AG04450 (cell line): ENCODE results near the gene TRAF3. TPM values are rescaled to one million over a fixed set of nuclear protein-coding genes. Genes with fewer than 3 reads are reported as not detected.
A peak's percentile ranks its signal among the peaks of the same experiment; 100 is the strongest.

Experiments
- CTCF ChIA-PET: fragments of 300-600, 350-600 bp; formaldehyde crosslinking; extraction: SDS; loops from one replicate; lab custom pipeline; 2022; ENCODE audit warnings: antibody characterized with exemption, inconsistent platforms; lab: Charles Lee
- POLR2A ChIA-PET: fragments of 350-600 bp; formaldehyde crosslinking; extraction: SDS; loops from one replicate; lab custom pipeline; 2021; ENCODE audit warnings: antibody characterized with exemption, inconsistent platforms; lab: Yijun Ruan, JAX
- DNase-seq: peaks from one replicate; pipeline ENCODE4 v3.0.0-alpha.2; 2011; ENCODE audit warnings: low read depth, low spot score
- H3K27ac ChIP-seq: one replicate; pipeline ENCODE4 v1.5.1; 2012; ENCODE audit warnings: low read depth, low read length, control low read depth
- H3K27me3 ChIP-seq: one replicate; pipeline ENCODE4 v1.6.0; 2012; ENCODE audit warnings: low read length; ENCODE audit not compliant: control insufficient read depth, insufficient read depth
- H3K4me3 ChIP-seq: 2 replicates; pipeline ENCODE4 v1.5.1; 2011; ENCODE audit warnings: mild to moderate bottlenecking, low read depth, low read length, control low read depth
- H3K9me3 ChIP-seq: 2 replicates; pipeline ENCODE4 v1.5.1; 2012; ENCODE audit warnings: low read length; ENCODE audit not compliant: control insufficient read depth, insufficient read depth
- CTCF ChIP-seq: IDR thresholded peaks from 2 replicates; pipeline ENCODE4 v1.5.1; 2011; ENCODE audit warnings: low read depth, low read length, control low read depth, inconsistent platforms
- polyA plus RNA-seq: library from polyadenylated mRNA; depleted of rRNA; stranded (reverse); fragments of >200 nt; gene quantifications from 2 replicates; pipeline ENCODE4 v1.2.3, GENCODE V29; 2011

TRAF3 gene
- polyA plus RNA-seq, 1 experiment, result 24.9 TPM

DNA sequence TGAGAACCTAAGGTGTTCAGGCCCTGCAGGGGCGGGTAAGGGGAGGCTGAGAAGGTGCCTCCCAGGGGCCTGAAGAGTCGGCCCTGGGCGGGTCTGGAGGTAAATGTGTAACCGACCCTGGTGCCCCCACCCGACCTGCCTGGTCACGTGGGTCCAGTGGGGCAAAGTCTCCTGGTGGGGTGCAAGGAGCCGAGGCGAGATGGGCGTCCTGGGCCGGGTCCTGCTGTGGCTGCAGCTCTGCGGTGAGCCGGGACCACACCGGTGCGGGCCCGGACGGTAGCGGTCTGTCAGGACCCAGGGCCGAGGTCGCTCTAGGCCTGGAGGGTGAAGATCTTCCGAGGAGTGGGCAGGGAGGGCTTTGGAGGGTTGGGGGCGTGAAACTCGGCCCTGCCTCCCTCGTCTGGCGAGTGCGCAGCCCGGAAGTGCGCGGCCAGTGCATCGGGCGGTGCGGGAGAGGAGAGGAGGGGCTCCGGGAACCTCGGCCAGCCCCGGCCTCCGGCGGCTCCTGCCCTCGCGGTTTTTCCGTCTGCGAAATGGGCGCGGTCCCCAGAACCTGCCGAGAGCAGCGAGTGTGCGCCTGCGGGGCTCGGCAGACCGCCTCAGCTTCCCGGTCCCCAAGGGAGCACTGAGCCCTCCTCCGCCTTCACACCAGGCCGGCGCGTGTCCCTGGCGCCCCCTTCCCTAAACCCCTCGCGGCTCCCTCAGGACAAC lies 145.4 kb downstream of the TRAF3 start, which contains the start of gene AMN:
Gene AMN, plus strand, starts transcription at position 174 of the 711 bp plus-strand sequence. Its CDS starts 26 bp downstream, at position 200.
- Histone ChIP-seq H3K4me3 (peak within 1 kb of the TSS; percentile 31), H3K27me3 (peaks cover 49% of the 10 kb centered on the region), H3K27ac (no peak within 1 kb of the TSS), H3K9me3 (peaks cover 3% of the 10 kb centered on the region; the same call in 1 of the 2 replicates)
- DNase-seq, result no peak
- POLR2A ChIA-PET, result no interaction called here
- no peak for TF ChIP-seq CTCF
- CTCF ChIA-PET, result interaction anchor here (1.5 kb wide), 1 partner anchor 228 kb away, joined by 4 read pairs; no protein-coding TSS in a partner anchor

- ChIA-PET POLR2A (no interaction called here), CTCF (interaction anchor here (1.5 to 2.2 kb wide), 3 partner anchors 149 to 229 kb away, joined by 4 to 13 read pairs (median 5); no protein-coding TSS in a partner anchor)
- H3K4me3 ChIP-seq, result peak overlapping the region; percentile 31
- TF ChIP-seq CTCF, result no peak
- H3K27ac ChIP-seq, result no peak overlapping the region
- H3K9me3 ChIP-seq, result peaks cover 5% of the 10 kb centered on the region; the same call in 1 of the 2 replicates
- no peak for DNase-seq
- H3K27me3 ChIP-seq, result peaks cover 55% of the 10 kb centered on the region
Observed at GRCh38 chr14:102923201-102923924, 146.1 kb downstream of the TRAF3 start.

GRCh38 chr14:102923925-102924486 lies 146.8 kb downstream of the TRAF3 start:
- H3K4me3 ChIP-seq, result no peak overlapping the region
- ChIA-PET POLR2A (no interaction called here), CTCF (interaction anchor here (1.0 to 2.2 kb wide), 3 partner anchors 10 to 230 kb away, joined by 3 to 13 read pairs (median 5); no protein-coding TSS in a partner anchor)
- H3K9me3 ChIP-seq, result peaks cover 11% of the 10 kb centered on the region; the same call in 1 of the 2 replicates
- peaks cover 61% of the 10 kb centered on the region for H3K27me3 ChIP-seq
- no peak for DNase-seq
- no peak for TF ChIP-seq CTCF
- no peak overlapping the region for H3K27ac ChIP-seq

DNA sequence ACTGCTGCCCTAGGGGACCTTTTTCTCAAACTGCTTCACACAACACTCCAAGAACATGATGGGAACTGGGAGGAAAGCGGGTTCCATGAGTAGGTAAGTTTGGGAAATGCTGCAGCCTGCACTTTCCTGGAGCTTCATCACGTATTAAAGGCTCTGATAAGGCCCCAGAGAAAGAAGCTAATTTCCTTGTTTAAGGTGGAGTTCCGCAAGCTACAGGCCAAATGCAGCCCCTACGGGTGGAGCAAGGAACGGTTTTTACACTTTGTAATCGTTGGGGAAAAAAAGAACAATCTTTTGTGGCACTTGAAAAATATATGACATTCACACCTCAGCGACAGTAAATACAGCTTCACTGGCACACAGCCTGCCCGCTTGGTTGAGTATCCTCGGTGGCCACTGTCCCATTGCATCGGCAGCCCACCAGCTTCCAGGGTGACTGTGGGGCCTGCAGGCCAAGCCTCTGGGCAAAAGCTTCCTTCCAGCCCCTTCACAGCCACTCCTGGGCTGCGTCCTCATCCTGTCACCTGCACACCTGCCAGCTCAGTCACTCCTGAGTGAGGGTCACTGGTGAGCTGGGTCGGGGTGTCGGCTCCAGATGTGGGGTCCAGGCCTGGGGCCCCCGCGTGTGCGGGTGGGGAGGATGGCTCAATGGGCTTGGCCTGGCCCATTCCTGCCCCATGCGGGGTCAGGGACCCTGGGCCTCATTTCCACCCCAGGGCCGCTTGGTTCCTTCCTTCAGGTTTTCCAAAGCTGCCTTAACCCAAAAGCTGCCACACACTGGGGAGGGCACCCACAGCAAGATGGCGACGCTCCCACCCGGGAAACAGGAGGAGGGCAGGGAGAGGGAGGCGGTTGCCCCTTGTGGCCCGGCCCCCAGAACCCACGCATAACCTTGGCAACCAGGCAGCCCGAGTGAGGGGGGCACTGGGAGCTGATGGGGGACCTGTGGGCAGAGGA lies 147.7 kb downstream of the TRAF3 start:
- no peak for DNase-seq
- Histone ChIP-seq H3K27ac (no peak overlapping the region), H3K9me3 (peaks cover 14% of the 10 kb centered on the region; the same call in 1 of the 2 replicates), H3K4me3 (no peak overlapping the region), H3K27me3 (peaks cover 69% of the 10 kb centered on the region)
- peak; percentile 38 for TF ChIP-seq CTCF
- CTCF ChIA-PET, result interaction anchor here (1.0 to 2.2 kb wide), 3 partner anchors 10 to 231 kb away, joined by 3 to 13 read pairs (median 5); no protein-coding TSS in a partner anchor
- POLR2A ChIA-PET, result no interaction called here
